Ovary (tissue), 9 donors: Measurements from ENCODE around the gene ANKLE2. TPM values are rescaled to one million over a fixed set of nuclear protein-coding genes. Genes with fewer than 3 reads are reported as not detected.

ENCODE experiments used
- DNase-seq, 5 donors: peaks; one replicate each; pipeline ENCODE4 v3.0.0-alpha.2; 2019 to 2020
- H3K27ac ChIP-seq, 2 donors: fragments of 200-600 bp; one replicate each; pipeline versions ENCODE4 v1.5.1 to v1.8.0; 2019 to 2022
- H3K27me3 ChIP-seq: fragments of 200-600 bp; one replicate; pipeline ENCODE4 v1.8.0; 2022
- H3K36me3 ChIP-seq: fragments of 200-600 bp; sonication (generic); one replicate; pipeline ENCODE4 v1.5.1; 2019
- H3K4me1 ChIP-seq: one replicate; pipeline ENCODE4 v1.8.1; 2013; ENCODE audit warnings: mild to moderate bottlenecking, moderate library complexity; ENCODE audit not compliant: insufficient read depth
- H3K4me3 ChIP-seq: fragments of 200-600 bp; sonication (generic); one replicate; pipeline ENCODE4 v1.5.1; 2017
- H3K9me3 ChIP-seq, 2 donors: fragments of 200-600 bp in 1 of 2; sonication (generic) in 1 of 2; one replicate each; pipeline versions ENCODE4 v1.5.1 to v1.8.1; 2013 to 2019; ENCODE audit warnings: mild to moderate bottlenecking in 1 of 2, moderate library complexity in 1 of 2
- EP300 ChIP-seq: sonication (generic); formaldehyde crosslinking; IDR thresholded peaks from one replicate; pipeline ENCODE4 v1.6.1; 2017; ENCODE audit warnings: antibody characterized with exemption
- POLR2A ChIP-seq: fragments of 450-650 bp; IDR thresholded peaks from one replicate; pipeline ENCODE4 v1.6.1; 2017; ENCODE audit warnings: antibody characterized with exemption, mild to moderate bottlenecking, moderate library complexity
- WGBS, 3 donors: extraction: QIAGEN DNeasy Blood & Tissue Kit in 1 of 3; methylation state at CpG; one replicate each; pipeline versions ENCODE4 v1.1.5 to v1.1.7; 2013 to 2017; 5-methylcytosine and 5-hydroxymethylcytosine counted together
- intact Hi-C, 4 donors: fragments of 100-400 bp; cut with DNase I; formaldehyde crosslinking; loops; one replicate each; pipeline versions ENCODE4 v1.11.0 to v1.15.1; 2022 to 2023
- polyA plus RNA-seq, 2 donors: library from polyadenylated mRNA; stranded (reverse); fragments of 200-250 nt in 1 of 2; fragments of 350-450 nt in 1 of 2; fragmentation: Illumina TruSeq in 1 of 2; extraction: RNeasy Lipid Tissue Mini Kit (QIAGEN cat#74804) in 1 of 2; gene quantifications; one replicate each; pipeline ENCODE4 v1.2.3, GENCODE V29; 2013 to 2014
- total RNA-seq, 7 donors: library from RNA; depleted of rRNA in 2 of 7; stranded (reverse); fragments of >200 nt in 2 of 7; fragmentation: NEBNext Ultra II Directional in 3 of 7; extraction: Animal tissue kit (Norgen Biotek cat#: 25700) in 3 of 7; gene quantifications; one replicate each; pipeline versions ENCODE4 v1.1.0 to v1.2.4, GENCODE V29; 2016 to 2023
- TF ChIP-seq, protein P1 (sequence below), 3 donors: fragments of 450-650 bp in 2 of 3; fragments of 200-600 bp in 1 of 3; IDR thresholded peaks; one replicate each; pipeline versions ENCODE4 v1.5.1 to v1.8.0; 2016 to 2022; ENCODE audit warnings: antibody characterized with exemption in 3 of 3, mild to moderate bottlenecking in 1 of 3
- donor health status: DM: no; HTN: no; CAD: no; lungs with moderate emphysema.
- donor health status: DM: no; HTN: no; CAD: no.
- donor health status: Bipolar disorder and iron deficiency.
- donor health status: DM: yes; HTN: yes; CAD: no.
- donor health status: DM: no; HTN: no; CAD: no.
- donor health status: DM: yes; HTN: yes; CAD: no.

ANKLE2 gene
- total and polyA plus RNA-seq, 9 donors: 30.5 to 82.0 (median 43.2) TPM

DNA sequence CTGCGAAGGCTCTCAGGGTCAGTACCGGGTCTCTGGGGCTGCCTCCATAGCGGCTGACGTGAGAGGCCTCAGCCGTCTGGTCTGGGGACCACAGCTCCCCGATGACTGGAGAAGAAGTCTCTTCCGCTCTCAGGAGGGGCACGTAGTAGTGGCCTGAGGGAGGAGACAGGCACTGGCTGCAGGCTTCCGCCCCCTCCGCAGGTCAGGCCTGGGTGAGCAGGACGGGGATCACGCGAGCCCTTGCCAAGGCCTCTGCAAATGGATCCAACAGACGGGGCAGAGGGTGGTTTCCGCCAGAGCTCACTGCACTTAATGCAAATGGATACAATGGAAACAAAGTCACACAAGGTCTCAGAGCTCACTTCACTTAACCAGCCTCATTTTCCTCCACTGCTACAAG lies 24.7 kb downstream of the ANKLE2 start:
- no peak overlapping the region for H3K27ac ChIP-seq
- H3K4me1 ChIP-seq: no peaks in the 10 kb centered on the region
- no peaks in the 10 kb centered on the region for H3K27me3 ChIP-seq
- H3K36me3 ChIP-seq: no peaks in the 10 kb centered on the region
- intact Hi-C loops: no loop called here
- 90 to 93% (median 90%) methylated on average over 5 to 15 of the region's 15 CpGs for WGBS, 3 donors
- no peak overlapping the region for H3K4me3 ChIP-seq
- DNase-seq: no peak
- TF ChIP-seq POLR2A (no peak), EP300 (no peak)
- TF ChIP-seq, protein P1, sequence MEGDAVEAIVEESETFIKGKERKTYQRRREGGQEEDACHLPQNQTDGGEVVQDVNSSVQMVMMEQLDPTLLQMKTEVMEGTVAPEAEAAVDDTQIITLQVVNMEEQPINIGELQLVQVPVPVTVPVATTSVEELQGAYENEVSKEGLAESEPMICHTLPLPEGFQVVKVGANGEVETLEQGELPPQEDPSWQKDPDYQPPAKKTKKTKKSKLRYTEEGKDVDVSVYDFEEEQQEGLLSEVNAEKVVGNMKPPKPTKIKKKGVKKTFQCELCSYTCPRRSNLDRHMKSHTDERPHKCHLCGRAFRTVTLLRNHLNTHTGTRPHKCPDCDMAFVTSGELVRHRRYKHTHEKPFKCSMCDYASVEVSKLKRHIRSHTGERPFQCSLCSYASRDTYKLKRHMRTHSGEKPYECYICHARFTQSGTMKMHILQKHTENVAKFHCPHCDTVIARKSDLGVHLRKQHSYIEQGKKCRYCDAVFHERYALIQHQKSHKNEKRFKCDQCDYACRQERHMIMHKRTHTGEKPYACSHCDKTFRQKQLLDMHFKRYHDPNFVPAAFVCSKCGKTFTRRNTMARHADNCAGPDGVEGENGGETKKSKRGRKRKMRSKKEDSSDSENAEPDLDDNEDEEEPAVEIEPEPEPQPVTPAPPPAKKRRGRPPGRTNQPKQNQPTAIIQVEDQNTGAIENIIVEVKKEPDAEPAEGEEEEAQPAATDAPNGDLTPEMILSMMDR (IDR thresholded peaks at IDR 0.05): no peak
- no peaks in the 10 kb centered on the region for H3K9me3 ChIP-seq

DNA sequence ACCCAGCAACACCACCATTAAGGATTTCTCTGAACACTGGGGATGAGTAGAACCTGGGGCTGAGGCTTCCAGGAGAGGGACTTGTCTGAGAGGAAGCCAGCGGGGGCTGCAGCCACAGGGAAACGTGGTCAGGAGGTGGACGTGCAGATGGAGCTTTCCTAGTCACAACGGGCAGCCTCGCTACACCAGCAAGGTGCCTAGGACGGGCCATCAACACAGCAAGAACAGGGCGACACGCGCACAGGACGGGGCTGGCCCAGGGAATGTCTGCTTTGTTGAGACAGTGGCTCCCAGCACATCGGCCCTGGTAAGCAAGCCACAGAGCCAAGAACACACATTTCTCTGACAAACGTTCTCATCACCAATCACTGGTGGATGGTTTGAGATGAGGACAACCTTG lies 25.3 kb downstream of the ANKLE2 start:
- no peak overlapping the region for H3K27ac ChIP-seq

DNA sequence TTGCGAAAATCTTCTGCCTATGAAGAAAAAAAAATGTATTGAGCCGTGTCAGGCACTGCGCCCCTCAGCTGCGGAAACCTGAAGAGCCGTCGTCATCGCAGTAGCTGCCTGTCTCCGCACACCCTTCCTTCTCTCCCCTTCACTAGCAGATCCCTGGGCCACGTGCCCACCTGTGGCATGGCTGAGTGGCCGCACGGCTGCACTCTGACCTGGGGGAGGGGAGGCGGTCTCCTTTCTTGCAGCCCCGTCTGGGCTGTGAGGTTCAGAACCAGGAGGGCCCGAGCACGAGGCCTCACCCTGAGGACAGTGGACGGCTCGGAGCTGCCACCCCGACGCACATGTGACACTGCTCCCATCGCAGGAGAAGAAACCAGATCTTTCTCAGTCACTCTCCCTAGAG lies 26.1 kb downstream of the ANKLE2 start:
- H3K4me3 ChIP-seq: no peak overlapping the region
- 84 to 89% (median 89%) methylated on average over 20 of the region's 20 CpGs for WGBS, 3 donors
- no peaks in the 10 kb centered on the region for H3K4me1 ChIP-seq
- TF ChIP-seq EP300 (no peak), POLR2A (no peak)
- TF ChIP-seq, protein P1 (IDR thresholded peaks at IDR 0.05): no peak
- H3K27me3 ChIP-seq: no peaks in the 10 kb centered on the region
- H3K9me3 ChIP-seq: no peaks in the 10 kb centered on the region
- H3K36me3 ChIP-seq: no peaks in the 10 kb centered on the region
- no peak overlapping the region for H3K27ac ChIP-seq
- DNase-seq: no peak
- intact Hi-C loops: no loop called here

More for the DNA sequence above, 25.3 kb downstream of the ANKLE2 start:
- no peaks in the 10 kb centered on the region for H3K36me3 ChIP-seq
- H3K9me3 ChIP-seq: no peaks in the 10 kb centered on the region
- intact Hi-C loops: no loop called here
- DNase-seq: no peak
- no peaks in the 10 kb centered on the region for H3K4me1 ChIP-seq
- no peak overlapping the region for H3K4me3 ChIP-seq
- 88 to 94% (median 90%) methylated on average over 12 of the region's 12 CpGs for WGBS, 3 donors
- TF ChIP-seq, protein P1 (IDR thresholded peaks at IDR 0.05): no peak
- TF ChIP-seq EP300 (no peak), POLR2A (no peak)
- H3K27me3 ChIP-seq: no peaks in the 10 kb centered on the region

DNA sequence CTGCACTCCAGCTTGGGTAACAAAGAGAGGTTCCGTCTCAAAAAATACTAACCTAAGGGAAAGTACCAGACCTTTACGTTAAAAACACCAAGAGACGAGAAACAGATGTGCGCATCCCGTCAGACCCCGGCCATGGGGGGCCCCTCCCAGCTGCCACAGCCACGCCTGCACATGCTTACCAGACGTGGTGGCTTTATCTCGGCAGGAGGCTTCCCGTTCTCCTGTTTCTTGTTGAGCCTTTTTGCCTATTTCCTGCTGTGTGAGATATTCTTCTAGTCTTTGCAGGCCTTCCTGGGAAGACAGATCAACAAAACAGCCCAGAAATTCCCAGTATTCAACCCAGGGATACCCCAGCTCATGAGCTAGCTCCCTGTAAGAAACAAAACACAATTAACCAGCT lies 27.4 kb downstream of the ANKLE2 start:
- Histone ChIP-seq H3K4me1 (peaks cover 2% of the 10 kb centered on the region), H3K4me3 (no peak overlapping the region), H3K27ac (no peak overlapping the region), H3K27me3 (no peaks in the 10 kb centered on the region), H3K9me3 (no peaks in the 10 kb centered on the region), H3K36me3 (no peaks in the 10 kb centered on the region)
- no peak for DNase-seq
- intact Hi-C loops: no loop called here
- 63 to 72% (median 71%) methylated on average over 10 of the region's 10 CpGs for WGBS, 3 donors
- TF ChIP-seq POLR2A (no peak), EP300 (no peak)
- TF ChIP-seq, protein P1 (IDR thresholded peaks at IDR 0.05): no peak
